HuH-7.5 (cell line): ENCODE results near the gene SLC38A4.
"Not testable (repeated sequence)": the region's sequence is repeated elsewhere in the genome, so short reads cannot be mapped to it uniquely, and the experiment has no call there.

ENCODE experiments used
- DNase-seq: peaks from one replicate; pipeline ENCODE4 v3.0.0; 2011; ENCODE audit warnings: low spot score

Gene SLC38A4

DNA sequence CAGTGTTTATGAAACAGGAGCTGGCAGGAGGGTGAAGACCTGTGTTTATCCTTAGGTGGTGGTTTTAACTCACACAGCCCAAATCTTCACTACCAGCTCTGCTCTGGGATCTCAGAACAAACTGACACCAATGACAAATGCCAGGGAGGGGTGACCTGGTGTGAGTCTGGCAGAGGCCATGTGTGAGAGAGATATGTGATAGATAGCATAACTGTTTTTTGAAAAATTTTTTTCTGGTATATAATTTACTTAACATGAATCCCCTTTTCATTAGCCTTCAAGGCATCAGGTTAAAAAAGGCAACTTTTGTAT, 51.5 kb downstream of the SLC38A4 start:
- DNase-seq = no peak

DNA sequence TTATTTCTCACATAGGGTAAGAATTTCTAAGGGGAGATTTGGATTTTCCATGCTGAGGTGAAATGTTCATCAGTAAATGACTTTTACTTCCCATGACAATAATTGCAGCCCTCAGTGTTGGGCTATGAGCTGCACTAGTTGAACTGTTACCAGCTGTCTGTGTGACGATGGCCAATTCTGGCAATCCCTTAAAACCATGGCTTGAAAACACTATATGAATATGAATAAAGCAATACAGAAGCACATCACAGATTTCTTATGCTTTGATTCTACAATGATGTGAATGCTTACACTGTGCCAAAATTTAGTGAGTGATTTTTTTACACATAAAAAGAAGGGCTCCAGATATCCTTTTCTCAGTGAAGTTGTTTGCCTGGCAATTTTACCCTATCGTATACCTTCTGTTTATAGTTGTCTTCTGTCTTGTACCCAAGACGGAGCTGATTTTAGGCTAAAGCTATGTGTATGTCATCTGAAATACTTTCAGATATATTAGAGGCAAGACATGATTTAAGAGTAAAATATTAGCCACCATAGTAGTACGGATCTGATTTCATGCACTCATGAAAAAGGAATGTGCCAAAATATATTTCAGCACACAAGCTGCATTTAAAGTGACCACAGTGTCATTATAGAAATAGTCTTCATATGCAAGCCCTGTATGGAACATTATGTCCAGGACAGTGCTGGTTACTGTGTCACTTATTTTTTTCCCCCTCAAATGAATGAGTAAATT, 52.0 kb downstream of the SLC38A4 start:
- no peak for DNase-seq

DNA sequence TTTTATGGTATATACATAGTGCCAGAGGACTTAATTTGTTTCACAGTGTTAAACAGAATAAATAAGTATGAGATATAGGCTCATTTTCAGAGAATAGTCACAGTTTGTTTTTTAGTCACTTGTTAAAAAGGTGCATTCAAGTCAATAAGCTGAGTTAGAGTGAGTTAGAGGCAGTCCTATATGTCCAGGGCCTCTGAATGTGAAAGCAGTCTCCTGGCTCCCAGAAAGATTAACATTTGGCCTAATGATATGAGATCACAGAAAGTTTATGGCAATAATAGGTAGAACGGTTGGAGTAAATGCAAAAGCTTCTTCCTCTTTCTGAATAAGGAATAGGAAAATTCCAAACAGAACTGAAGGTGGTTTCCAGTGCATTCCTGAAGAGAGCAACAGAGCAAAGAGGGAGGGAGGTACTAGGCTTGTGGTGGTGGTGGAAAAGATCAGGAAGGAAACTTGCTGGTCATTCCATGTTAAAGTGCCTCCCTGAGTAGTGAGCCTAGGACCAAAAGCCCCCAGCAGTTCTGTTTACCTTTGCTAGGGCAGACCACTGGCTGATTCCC, 54.4 kb downstream of the SLC38A4 start:
- no peak for DNase-seq

DNA sequence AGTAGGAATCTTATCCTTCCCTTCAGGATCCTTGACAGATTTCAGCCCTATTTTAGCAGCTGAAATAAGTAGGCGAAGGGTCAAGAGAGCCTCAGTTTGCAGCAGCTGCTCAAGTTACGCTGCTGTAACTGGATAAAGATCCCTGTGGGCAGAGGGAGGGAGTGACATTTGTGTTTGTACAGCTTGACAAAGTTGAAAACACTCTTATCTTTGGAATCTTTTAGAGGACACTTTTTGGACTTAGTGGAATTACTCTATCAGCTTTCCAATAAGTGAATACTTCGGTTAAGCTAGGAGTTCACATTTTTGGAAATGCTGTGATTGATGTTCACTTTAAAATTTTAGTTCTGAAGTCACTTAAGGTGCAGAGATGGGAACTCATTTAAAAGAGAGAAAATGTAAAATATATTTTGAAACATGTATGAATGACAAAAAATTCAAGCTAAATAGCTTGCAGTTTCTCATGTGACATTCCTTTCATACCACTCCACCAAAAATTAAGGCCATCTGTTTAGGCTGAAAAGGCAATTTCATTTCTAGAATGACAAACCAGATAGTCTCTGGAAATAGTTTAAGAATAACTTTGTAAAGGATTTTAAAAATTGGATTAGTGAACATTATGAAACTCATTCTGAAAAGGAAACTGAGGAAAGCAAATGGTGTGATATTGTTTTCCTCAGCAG, 55.2 kb downstream of the SLC38A4 start:
- DNase-seq = peak; percentile 16

DNA sequence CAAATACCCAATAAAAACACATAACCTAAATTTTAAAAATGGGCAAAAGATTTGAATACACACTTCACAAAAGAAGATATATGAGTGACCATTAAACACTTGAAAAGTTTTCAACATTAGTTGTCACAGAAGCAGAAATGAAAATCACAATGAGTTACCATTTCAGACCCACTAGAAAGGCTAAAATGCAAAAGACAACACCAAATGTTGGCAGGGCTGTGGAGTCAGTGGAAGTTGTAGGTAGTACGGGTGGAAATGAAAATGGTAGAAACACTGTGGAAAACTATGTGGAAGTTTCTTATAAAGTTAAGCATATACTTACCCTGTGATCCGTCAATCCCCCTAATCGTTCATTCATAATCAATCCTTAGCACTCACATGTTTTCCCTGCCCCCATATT, 61.8 kb downstream of the SLC38A4 start:
- DNase-seq = no peak

DNA sequence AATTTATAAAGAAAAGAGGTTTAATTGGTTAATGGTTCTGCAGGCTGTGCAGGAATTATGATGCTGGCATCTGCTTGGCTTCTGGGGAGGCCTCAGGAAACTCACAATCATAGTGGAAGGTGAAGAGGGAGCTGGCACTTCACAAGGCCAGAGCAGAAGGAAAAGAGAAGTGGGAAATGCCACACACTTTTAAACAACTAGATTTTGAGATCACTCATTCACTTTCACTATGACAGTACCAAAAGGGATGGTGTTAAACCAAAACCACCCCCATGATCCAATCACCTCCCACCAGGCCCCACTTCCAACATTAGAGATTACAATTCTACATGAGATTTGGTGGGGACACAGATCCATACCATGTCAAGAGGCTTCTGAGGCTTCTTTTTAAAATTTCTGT, 62.6 kb downstream of the SLC38A4 start:
- no peak for DNase-seq

DNA sequence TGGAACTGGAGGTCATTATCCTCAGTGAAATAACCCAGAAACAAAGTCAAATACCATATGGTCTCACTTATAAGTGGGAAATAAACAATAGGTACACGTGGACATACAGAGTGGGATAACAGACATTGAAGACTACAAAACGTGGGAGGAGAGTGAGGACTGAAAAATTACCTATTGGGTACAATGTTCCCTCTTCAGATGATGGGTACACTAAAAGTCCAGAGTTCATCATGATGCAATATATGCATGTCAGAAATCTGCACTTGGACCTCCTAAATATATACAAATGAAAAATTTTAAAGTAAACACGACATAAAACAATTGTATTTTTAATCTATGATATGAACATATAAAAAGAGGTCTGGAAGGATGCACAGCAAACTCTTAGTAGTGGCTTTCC, 71.2 kb downstream of the SLC38A4 start:
- no peak for DNase-seq

DNA sequence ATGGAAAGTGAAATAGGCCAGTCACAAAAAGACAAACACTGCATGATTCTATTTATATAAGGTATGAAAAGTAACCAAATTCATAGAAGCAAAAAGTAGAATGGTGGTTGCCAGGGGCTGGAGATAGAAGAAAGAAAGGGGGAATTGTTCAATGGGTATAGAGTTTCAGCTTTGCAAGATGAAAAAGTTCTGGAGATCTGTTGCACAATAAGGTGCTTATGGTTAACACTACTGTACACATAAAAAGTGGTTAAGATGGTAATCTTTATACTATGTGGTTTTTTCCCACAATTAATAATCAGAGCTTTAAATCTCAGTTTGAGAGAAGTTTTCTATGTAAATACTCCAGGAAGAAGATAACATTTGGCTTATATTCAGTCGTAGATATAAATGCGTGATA, 73.4 kb downstream of the SLC38A4 start:
- DNase-seq = no peak

DNA sequence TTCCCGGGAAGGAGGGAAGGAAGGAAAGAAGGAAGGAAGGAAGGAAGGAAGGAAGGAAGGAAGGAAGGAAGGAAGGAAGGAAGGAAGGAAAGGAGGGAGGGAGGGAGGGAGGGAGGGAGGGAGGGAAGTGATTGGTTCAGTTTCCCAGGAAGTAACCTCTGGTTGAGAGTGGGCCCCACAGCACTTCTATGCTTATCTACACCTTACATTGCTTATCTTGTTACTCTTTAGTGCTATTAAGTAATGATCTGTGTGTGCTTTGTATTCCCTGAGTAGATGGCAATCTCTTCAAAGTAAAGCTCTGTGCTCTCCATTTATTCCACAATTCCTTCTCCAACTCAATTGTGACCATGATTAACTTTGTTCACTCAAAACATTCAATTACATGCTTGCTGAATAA, 74.6 kb downstream of the SLC38A4 start:
- no peak for DNase-seq

DNA sequence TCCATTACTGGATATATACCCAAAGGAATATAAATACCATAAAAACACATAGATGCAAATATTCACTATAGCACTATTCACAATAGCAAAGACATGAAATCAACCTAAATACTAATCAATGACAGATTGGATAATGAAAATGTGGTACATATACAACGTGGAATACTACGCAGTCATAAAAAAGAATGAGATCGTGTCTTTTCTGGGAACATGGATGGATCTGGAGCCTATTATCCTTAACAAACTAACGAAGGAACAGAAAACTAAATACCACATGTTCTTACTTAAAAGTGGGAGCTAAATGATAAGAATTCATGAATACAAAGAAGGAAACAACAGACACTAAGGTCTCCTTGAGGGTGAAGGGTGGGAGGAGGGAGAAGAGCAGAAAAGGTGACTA, 76.5 kb downstream of the SLC38A4 start:
- no peak for DNase-seq

DNA sequence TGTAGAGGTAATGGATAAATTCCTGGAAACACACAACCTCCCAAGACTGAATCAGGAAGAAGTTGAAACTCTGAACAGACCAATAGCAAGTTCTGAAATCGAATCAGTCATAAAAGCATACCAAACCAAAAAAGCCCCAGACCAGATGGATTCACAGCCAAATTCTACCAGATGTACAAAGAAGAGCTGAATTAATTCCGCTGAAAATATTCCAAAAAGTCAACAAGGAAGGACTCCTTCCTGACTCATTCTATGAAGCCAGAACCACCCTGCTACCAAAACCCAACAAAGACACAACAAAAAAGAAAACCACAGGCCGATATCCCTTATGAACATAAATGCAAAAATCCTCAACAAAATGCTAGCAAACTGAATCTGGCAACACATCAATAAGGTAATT, 81.5 kb downstream of the SLC38A4 start:
- DNase-seq = no peak

DNA sequence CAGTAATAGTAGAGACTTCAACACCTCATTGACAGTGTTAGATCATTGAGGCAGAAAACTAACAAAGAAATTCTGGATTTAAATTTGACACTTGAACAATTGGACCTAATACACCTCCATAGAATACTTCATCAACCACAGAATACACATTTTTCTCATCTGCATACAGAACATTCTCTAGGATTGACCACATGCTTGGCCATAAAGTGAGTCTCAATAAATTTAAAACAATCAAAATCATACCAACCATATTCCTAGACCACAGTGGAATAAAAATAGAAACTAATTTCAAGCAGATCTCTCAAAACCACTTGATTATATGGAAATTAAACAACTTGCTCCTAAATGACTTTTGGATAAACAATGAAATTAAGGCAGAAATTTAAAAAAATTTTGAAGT, 82.3 kb downstream of the SLC38A4 start:
- no peak for DNase-seq

DNA sequence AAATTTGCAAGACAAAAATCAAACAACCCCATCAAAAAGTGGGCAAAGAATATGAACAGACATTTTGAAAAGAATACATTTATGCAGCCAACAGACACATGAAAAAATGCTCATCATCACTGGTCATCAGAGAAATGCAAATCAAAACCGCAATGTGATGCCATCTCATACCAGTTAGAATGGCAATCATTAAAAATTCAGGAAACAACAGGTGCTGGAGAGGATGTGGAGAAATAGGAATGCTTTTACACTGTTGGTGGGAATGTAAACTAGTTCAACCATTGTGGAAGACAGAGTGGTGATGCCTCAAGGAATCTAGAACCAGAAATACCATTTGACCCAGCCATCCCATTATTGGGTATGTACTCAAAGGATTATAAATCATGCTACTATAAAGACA, 83.5 kb downstream of the SLC38A4 start:
- DNase-seq = not testable (repeated sequence)

DNA sequence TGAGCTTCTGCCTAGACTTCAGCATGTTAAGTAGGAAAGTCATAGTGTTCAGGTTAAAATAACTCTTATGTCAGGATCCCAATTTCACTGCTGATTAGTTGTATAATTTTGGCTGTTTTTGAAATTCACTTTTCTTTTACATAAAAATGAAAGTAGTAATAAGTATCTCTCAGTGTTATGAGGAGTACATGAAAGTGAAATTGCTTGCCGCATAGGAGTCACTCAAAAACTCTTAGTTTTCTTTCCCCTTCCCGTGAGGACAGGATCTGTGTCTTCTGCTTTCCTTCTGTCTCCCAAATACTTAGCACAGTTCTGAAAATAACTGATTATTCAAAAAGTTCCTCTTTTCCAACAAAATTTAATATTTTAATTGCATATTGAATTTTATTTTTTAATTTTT, 100.5 kb downstream of the SLC38A4 start:
- DNase-seq = no peak

DNA sequence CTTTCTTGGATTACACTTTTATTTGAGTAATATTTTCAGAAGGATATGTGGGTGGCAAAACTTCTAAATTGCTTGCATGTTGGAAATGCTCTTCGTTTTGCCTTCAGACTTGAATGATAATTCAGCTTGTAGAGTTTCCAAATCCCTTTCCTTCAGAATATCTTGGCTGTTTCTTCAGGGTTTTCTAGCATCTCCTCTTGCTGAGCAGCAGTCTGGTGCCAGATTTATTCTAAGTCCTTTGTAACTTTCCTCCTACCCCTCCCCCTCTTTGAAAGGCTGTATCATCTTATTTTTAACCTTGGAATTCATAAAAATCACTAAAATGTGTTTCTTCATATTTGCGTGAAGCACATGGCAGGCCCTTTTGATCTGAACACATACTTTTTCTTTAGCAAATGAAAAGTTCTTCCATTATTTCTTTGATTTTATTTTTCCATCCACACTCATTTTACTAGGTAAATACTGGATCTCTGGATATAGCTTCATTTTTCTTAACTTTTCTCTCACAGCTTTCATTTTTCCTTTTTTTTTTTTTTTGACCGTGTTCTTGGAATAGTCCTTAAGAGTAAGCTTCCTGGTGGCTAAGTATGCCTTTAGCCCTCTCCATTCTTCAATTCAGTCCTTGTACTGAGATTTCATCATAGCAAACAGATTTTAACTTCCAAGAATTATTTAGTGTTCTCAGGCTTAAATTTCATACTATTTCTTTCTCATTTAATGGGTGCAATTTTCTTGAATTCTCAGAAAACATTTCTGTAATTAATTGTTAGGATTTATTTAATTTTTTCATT, 102.0 kb downstream of the SLC38A4 start:
- no peak for DNase-seq

DNA sequence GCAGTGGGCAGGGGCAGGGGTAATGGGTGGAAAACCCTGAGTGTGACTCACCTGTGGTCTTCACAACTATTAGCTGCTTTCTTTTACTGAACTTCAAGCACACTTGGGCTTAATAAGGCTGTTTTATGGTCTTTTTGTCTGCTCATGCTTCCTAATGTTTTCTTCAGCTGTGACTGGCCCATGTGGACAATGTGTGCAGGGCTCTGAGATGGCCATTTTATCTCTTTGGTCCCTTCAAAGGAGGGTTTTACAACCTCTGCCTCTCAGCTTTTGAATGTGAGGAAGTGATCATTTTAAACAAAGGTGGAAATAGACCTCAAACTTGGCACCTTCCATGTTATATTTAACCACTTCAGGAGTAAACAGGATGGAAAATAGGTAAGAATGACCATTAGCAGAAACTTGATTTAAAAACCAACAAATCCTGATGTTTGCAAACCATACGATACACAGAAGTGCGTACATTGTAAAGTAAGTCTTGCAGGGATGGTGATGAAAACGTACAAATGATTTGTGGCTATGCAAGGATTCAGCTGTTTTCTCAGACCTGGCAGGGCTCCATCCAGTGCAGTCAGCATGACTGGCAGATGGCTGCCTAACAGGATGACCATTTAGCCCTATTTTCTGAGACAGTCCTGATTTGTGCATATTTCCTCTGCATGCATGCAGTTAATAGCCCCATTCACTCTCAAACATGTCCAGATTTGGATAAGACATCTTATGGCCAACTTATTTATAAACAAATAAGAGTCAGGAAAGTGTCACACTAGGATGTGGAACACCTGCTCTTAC, 103.2 kb downstream of the SLC38A4 start:
- no peak for DNase-seq

DNA sequence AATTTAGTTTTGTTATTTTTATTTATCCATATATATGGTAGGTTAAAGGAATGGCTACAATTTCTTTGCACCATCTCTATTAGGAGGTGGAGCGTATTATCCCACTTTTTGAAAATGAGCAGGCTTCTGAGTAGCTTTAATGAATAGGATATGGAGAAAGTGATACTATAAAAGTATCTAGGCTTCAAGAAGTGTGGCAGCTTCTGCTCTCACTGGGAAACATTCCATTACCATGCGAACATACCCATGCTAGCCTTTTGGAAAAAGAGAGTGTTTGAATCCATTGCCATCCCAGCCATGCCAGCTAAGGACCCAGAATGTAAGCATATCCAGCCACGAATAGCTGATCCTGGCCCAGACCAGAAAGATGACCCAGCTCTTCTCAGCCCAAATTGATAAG, 107.3 kb downstream of the SLC38A4 start:
- no peak for DNase-seq

DNA sequence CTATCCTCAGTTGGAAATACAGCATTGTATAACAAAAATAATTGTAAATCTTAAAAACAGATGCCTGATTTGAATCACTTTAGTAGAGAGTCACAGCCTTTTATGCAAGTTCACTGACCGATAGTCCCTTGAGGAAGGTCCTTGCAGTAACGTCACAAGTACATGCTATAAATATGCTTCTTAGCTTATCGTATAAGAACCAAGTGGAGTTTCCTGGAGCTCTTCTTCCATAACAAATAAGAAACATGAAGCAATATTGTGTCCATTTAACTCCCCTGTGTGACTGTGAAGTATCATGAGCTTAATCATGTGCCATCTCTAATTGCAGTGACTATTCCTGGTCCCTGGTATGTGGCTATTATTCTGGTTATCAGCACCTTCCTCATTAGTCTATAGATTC, 107.9 kb downstream of the SLC38A4 start:
- no peak for DNase-seq

DNA sequence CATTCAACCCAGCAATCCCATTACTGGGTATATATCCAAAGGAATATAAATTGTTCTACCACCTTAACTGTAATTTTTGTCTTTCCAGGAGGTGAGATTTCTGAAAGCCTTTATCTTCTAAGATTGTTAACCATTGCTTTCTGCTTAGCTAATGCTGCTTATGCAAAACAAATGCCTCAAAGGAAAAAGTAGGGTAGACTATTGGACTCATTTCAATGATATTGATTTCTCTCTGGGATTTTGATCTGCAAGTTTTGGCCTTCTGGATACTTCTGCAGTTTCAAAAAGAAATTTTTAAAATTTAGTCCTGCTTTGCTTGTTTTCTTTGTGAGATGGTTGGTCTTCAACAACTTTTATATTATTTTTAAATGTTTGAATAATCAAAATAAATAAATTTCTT, 108.6 kb downstream of the SLC38A4 start:
- no peak for DNase-seq
